Activated gamma-delta T cell (primary cell): Measurements from ENCODE around the gene ZNF407.
"Not testable (repeated sequence)": the region's sequence is repeated elsewhere in the genome, so short reads cannot be mapped to it uniquely, and the experiment has no call there.

Experiments used
- DNase-seq: peaks from one replicate; lab custom pipeline; 2025; lab: John Stamatoyannopoulos, UW

The ZNF407 gene

DNA sequence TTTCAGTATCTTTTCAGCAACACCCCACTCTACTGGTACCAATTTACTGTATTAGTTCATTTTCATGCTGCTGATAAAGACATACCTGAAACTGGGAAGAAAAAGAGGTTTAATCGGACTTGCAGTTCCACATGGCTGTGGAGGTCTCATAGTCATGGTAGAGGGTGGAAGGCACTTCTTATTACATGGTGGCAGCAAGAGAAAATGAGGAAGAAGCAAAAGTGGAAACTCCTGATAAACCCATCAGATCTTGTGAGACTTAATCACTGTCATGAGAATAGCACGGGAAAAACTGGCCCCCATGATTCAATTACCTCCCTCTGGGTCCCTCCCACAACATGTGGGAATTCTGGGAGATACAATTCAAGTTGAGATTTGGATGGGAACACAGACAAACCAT lies 374.1 kb downstream of the ZNF407 start:
- not testable (repeated sequence) for DNase-seq

DNA sequence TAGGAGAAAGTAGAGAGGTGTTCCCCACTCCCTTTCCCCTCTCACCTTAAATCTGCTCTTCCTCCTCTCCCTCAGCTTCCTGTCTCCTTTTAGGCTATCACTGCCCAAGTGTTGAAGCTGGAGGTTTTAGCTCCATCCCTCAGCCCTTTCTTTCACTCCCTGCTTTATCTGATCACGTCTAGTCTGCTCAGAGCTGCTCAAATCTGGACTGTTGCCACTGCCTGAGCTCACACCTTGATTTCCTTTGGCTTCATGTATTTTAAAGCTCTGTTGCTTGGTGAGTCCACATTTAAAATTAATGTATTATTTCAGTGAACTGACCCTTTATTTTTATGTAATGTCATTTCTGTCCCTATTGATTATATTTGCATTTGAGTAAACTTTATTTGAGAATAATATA lies 374.7 kb downstream of the ZNF407 start:
- DNase-seq = no peak

DNA sequence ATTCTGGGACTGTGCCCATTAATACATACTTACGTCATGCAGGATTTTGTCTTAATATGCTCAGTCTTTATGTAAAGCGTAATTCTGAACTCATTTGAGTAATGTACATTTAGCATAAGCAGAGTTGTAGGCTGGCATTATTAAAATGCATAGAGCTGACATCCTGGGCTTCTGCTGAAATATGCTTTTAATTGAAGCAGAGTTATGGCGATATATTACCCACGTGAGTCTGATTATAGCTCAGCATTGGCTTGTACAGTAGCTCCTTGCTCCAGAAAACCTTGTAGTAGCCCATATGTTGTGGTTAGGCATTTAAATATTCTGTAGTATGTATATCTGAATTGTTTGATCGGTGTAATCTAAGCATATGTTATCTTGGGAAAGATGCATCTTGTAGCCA lies 377.3 kb downstream of the ZNF407 start:
- DNase-seq = no peak

DNA sequence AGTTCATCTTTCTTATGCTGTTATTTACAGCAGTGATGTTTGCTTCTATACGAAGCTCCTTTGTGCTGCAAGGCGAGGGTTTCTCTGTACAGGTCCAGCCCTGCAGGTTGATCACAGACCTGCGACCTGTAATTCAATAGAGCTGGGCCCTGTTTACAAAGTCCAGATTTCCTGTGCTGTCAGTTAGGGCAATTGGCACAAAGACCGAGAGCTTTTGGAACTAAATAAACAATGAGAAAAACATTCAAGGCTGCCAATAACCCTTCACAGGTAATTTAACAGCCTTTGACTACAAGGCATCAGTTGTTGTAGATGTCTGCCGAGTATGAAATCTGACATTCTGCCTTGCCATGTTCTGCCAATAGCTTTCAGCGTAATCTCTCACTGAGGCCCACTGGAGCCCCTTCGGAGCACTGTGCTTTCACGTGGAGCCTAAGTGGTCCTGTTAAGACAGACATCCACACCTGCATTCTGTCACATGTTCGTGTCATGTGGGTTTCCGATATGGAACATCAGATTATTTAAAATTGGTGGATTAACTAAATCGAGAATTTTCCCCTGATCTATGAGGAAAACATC lies 378.8 kb downstream of the ZNF407 start:
- no peak for DNase-seq

DNA sequence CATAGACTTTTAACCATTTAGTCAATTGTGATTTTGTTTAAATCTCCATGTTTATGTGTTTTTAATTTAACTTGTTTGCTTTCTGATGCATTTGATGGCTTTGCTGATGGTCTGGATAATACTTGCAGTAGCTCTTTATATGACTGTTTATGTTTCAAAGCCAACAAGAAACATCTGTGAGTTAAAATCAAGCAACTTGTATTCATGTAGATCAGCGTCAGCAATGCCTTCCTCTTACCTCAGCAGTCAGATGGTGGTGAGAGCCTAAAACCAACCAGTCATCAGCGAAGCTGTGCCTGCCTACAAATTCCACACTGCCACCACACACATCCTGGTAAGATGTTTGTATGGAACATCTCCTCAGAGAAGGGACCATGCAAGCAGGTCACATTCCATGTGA lies 379.4 kb downstream of the ZNF407 start:
- DNase-seq = no peak

DNA sequence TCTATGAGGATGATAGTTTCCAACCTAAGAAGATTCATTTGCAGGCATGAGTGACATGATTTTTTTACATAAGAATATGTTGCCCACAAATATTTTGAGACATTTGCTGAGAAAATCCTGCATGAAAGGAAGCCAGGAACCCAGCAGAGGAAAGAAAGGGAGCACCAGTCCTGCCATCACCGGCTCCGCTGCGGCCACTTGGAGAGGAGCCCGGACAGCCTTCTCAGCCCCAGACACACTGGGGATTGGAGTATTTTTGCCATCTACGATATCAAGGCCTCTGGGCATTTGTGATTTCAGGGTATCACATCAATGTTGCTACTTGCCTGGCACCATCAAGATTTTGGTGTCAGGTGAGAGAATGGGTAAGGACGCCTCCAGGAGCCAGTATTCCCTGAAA lies 383.0 kb downstream of the ZNF407 start:
- DNase-seq = no peak

DNA sequence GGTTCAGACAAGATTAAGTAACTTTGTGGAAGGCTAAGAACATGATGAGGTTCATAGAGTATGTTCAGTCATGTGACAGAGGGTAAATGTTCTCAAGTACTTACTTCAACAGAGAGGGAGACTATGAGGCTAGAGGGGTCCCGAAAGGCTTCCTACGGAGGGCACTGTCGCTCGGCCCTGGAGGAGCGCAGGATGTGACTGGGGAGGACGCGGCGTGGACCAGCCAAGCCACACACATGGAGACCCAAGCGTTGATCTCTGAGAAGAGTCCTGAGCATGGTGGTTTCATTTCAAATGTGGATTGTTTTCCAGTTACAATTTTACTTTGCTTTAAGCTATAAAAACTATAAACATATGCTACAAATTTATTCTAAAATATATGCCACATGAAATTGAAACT lies 383.8 kb downstream of the ZNF407 start:
- no peak for DNase-seq

DNA sequence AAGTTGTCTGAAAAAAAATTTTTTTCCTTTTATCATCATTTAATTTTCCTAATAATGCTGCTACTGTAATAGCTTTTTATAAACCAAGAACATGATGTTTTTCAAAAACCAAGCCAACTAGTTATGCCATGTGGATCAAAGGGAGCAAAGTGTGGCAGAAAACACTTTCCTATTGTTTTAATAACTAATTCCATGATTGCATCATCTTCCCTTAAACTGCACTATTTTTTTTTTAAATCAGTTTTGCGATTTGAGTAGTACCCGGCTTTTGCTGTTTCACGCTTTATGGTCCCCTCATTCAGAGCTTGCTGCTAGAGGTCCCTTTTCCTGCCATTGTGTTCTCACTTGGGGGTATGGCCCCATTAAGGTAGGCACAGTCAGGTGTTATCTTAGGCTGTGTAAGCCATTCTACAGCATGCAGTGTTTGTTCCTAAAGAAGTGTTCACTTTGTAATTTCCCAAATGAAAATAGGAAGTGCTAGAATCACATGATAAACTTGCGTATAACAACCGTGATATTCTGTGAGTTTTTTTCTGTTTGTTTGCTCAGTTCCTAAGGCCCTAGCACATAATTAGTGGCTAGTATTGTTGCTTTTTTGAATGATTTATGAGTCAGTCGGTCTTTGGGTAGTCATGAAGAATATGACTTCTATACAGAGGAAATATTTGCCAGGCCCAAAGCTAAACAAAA lies 385.4 kb downstream of the ZNF407 start:
- no peak for DNase-seq

DNA sequence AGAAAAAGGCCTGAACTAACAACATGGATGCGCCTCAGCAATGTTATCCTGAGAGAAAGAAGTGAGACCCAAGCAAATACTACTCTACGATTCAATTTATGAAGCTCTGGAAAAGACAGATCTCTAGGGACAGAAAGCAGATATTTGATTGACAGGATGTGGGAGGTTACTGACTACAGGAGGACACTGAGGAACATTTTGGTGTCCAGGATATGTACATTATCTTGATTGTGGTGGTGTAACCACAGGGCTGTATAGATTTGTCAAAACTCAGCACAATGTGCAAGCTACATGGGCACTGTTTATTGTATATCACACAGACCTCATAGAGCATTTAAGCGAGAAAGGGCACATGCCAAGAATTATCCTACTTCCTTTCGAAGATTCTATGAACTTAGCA lies 391.5 kb downstream of the ZNF407 start:
- DNase-seq = no peak

DNA sequence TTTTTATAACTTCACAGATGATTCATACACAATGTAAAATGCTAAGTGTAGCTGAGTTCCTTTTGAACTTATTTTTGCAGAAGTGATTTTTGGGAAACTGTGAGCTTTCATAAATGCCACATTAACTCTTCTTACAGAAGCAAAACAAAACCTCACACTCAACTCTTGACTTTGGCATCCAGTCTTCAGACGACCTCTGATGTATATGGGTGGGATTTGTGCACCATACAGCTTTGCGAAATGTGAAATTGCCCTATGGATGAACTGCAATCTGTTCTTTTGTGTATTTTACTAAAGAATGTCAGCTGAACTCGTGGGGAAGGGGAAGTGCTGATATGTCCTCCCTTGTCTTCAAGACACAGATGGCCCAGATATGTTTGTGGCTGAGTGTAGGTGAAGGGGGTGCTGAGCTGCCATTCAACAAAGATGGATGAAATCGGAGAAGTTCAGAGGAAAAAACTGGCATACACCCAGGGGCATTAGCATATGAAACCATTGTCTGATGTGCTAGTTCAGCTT lies 393.0 kb downstream of the ZNF407 start:
- no peak for DNase-seq

DNA sequence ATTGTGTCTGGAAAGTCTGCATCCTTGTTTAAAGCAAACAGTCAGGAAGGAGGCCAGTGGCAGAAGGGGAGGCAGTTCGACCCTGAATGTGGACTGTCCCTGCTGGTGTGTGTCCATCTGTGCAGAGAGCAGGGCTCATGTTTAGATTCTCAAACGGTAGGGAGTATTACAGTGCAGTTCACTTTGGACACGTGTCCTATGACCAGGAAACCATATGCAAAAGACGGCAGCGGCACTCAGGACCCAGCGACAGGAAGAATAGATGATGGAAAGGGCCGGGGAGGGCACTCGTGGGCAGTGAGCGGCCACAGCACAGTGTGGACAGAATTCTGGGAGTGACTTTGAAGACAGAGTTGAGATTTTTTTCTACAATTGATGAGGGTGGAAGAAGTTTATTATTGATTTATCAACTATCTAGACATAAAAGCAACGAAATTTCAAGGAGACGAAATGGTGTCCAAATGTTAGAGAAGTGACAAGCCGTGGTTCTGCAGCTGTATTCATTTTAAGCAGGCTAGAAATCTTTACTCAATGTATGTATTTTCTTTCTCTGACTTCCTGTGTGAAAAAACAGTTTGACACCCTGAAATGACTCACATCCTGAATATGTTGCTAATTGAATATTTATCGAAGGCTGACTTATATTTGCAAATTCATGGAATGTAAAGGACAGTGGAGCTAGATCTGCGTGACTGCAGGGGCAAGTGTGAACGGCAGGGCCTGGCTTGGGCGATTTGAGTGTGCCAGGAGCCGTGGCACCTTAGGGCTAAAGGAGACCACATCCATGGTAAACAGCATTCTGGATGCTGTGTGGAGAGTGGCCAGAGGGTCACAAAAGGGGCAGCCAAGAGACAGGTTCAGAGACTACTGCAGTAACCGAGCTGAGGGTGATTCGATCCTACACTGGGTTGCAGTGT lies 397.1 kb downstream of the ZNF407 start:
- DNase-seq = no peak

DNA sequence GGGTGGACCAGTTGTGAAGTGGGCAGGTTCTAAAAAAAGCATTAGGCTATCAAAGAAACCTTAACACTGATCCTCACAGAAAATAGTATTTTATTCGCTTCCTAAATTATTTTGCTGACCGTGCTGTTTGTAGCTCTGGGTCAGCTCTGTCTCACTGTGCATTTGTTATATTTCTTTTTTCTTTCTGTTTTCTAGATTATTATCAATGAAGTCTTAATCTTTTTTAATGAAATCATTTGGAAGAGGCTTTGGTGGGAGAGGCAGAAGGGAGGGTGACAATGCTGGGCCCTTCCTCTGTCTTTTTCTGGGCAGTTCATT lies 397.7 kb downstream of the ZNF407 start:
- no peak for DNase-seq

DNA sequence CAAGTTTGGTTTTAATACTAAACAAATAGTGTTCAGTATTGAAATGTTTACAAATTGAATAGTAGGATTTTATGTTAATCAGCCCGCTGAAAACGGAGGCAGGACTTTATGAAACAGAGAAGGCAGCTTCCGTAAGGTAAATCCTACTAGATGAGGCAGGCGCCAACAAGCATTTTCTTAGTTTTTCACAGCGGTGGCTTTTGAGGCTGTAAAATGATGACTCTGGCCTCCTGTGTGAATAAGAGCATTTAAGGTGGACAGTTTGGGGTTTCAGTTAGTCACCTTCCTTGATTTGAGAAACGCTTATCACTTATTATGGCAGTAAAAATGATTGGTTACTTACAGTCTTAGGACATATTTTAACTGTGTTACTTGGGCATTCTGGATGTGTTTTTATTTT lies 398.4 kb downstream of the ZNF407 start:
- DNase-seq = no peak

DNA sequence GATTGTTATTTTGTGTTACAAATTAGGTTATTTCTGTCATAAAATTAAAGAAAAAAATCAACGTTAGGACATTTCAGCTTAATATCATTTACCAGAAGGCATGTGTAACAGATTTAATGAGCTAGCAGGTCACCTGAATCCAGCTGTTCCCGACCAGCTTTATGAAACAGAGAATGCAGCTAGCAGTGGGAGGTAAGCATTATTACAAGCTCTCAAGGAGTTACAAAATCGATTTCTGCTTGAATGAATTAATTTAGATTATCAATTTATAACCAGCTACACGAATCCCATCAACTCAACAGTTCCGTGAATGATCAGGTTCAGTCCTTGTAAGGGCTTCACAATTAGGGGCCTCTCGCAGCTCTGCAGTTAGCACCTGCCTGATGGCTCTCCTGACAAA lies 399.3 kb downstream of the ZNF407 start:
- DNase-seq = no peak

DNA sequence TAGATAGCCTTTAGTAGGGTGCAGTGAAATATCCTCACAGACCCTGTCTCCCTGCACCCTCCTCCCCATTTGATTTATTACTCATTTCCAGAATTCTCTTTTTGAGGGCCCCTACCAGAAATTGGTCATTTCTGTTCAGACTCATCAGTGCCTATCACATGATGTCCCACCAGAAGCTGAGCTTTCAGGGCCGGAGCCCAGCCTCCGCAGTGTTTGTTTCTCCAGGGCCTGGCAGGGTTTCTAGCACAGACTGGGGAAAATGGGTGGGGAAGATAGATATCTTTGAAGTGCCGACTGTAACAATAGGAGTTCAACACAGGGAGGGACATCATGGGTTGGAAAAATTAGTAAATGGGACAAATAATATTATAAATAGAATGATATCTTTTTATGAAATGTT lies 403.2 kb downstream of the ZNF407 start:
- DNase-seq = no peak

DNA sequence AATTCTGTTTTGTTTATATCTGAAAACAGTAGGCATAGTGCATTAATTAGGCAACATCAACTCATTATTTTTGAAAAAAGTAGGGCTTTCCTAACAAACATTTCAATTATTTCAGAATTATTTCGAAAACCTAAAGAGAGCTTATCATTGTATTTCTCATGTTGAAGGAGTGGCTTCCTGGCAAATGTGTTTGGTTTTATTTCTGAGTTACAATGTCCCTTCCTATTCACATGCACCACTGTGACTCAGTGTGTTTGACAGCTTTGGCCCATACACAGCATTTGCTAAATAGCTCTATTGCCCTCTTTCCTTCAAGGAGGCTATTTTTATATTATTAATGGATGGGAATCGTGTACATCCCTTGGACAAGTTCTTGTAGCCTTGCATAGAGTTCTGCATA lies 405.4 kb downstream of the ZNF407 start:
- no peak for DNase-seq

DNA sequence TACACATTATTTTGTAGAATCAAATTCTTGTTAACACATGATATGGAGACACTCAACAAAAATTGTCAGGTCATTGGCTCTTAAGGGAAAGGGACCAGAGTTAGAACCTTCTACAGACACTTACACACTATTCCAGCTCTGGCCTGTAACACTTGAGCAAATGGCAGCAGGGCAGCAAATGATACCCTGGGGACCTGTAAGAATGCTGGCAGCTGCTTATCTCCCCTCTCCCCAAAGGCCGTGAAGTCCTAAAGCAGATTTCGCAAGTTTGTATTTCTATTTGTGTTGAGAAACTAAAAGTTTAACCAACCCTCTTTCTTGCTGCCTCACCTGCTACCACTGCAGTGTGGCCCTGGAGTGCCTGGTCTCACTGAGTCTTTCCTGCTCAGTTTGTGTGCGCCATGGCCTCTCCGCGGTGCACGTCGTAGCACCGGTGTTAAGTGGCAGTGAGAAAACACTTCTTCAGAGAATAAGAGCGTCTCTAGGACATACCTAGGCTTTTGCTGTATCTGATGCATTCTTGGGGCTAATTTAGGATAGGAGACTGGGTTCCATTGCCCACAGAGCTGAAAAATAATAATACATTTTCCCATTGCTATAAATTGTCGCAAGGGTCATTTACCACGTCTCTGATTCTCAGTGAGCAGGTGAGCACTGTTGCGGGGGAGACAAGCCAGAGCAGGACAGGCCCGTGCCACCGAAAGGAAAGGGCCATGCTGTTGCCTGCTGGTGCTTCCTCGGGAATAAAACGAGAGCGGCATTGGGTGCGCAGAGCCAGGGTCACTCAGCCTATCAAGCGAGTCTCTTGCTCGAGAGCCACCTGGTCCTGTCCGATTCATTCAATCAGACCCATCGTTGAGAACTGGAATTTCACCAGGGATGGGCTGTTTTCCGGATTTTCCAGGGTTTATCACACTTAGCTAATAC lies 406.4 kb downstream of the ZNF407 start:
- no peak for DNase-seq

DNA sequence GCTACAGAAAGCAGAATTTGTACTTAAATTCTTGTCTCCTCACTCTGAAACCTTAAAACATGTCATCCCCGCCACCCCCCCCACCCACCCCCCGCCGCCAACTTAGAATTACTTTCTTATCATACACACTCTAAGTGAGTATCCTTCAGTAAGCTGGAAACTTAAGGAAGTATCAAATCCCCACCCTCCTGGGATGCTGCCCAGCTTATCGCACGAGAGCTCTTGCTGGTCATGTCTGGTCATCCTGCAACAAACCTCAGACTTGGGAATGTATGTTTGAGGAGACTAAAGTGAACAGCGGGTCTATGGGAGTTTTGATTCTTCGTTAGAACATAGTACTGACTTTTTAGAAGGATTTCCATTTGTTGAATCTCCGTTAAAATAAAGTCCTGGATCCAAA lies 408.0 kb downstream of the ZNF407 start:
- DNase-seq = no peak

DNA sequence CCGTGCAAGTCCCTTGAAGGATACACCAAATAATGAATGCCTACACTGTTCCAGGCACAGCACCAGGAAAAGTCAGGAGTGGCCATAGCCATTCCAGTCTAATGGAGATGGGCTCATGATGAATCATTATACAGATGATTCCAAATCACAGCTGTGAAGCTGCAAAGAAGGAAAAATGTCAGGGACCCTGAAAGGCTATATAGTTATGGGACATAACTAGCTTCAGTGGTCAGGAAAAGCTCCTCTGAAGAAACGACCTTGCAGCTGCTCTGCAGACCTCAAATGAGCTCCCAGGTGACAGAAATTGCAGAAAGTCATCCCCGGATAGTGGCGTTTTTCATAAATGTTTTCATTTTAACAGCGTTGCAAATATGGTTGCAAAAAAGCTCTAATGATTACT lies 410.5 kb downstream of the ZNF407 start:
- DNase-seq = no peak

DNA sequence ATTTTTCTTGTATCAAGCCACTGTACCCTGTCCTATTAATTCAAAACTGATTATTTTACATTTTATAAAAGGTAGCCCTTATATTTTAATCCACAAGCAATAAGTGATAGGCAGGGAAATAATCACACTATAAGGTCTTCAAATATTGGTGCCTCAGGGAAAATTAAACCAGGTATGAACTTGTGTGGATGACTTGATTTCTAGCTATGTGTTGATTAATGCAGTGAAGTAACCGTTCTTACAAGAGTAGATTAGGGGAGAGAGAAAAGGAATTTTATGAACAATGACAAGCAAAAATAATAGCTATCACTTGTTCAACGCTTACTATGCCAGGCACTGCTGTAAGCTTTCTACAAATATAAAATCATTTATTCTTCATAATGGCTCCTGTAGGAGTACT lies 411.6 kb downstream of the ZNF407 start:
- no peak for DNase-seq

DNA sequence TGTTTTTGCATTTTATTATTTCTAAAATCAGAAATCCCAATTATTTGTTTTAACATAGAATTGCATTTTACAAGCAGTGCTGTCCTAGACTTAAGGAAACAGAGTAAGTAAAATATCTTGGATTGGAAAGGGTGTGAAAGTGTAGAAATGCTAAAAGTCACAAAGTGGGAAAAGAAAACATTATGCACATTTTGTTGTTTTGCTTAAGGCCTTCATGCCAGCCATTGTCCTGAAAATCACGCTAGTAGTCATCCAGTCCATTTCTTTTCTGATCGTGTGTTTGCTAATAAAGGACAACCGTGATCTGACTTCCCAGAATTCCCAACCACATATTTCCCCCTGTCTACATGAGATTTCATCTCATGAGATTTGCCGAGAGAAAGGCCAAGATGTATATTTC lies 412.2 kb downstream of the ZNF407 start:
- DNase-seq = no peak

DNA sequence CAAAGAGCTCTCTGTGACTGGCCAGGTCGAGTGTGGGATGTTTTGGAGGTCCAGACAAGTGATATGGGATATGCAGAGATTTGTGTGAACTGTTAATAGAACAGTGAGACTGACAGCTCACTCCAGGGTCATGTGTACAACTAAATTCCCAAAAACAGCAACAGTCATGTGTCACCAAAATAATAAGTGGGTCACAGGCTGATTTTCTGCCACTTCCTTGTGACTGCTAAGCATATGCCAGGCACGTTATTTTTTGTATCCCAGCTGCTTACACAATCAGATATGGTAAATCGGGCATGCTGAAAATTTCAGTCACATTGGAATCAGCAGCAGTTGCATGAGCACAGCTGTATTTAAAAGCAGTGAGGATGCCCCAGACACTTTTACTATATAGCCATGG lies 412.6 kb downstream of the ZNF407 start:
- DNase-seq = no peak
